Measurements from ENCODE around the gene DUSP7.

GRCh38 chr3:52063026-52063723 lies 6.8 kb upstream of the DUSP7 start:
- TF ChIP-seq ZNF274 (IDR thresholded peaks at IDR 0.05; ENCODE audit: low read length) (no peak), ZNF274 (tag by site-specific recombination; IDR thresholded peaks at IDR 0.05; ENCODE audit: borderline replicate concordance) (no peak), ZNF585B (tag by site-specific recombination; IDR thresholded peaks at IDR 0.05) (no peak), CTCF (tag by site-specific recombination; IDR thresholded peaks at IDR 0.05) (no peak), ZFP41 (tag by site-specific recombination; IDR thresholded peaks at IDR 0.05; ENCODE audit: borderline replicate concordance) (no peak)

All from HEK293 (cell line).